ENCODE results near the gene NDST1.

Gene NDST1

GRCh38 chr5:150605546-150605945 is 97.6 kb downstream of the NDST1 start:
- TF ChIP-seq, protein P1, sequence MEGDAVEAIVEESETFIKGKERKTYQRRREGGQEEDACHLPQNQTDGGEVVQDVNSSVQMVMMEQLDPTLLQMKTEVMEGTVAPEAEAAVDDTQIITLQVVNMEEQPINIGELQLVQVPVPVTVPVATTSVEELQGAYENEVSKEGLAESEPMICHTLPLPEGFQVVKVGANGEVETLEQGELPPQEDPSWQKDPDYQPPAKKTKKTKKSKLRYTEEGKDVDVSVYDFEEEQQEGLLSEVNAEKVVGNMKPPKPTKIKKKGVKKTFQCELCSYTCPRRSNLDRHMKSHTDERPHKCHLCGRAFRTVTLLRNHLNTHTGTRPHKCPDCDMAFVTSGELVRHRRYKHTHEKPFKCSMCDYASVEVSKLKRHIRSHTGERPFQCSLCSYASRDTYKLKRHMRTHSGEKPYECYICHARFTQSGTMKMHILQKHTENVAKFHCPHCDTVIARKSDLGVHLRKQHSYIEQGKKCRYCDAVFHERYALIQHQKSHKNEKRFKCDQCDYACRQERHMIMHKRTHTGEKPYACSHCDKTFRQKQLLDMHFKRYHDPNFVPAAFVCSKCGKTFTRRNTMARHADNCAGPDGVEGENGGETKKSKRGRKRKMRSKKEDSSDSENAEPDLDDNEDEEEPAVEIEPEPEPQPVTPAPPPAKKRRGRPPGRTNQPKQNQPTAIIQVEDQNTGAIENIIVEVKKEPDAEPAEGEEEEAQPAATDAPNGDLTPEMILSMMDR (conservative IDR thresholded peaks at IDR 0.05) = no peak
- no peak overlapping the region for H3K27ac ChIP-seq

- no peak overlapping the region for H3K27ac ChIP-seq
- TF ChIP-seq, protein P1 (conservative IDR thresholded peaks at IDR 0.05) = no peak
Measured at GRCh38 chr5:150606476-150606875, 98.5 kb downstream of the NDST1 start.

GRCh38 chr5:150607105-150607504 is 99.2 kb downstream of the NDST1 start:
- no peak overlapping the region for H3K27ac ChIP-seq
- TF ChIP-seq, protein P1 (conservative IDR thresholded peaks at IDR 0.05) = no peak

All from VCaP (cell line).